GM10248 (cell line): Measurements from ENCODE around the gene ACTN4.
A peak's percentile ranks its signal among the peaks of the same experiment; 100 is the strongest.

ENCODE experiments used
- CTCF ChIA-PET: fragments of 300-600 bp; sonication (Branson Sonifier 250); formaldehyde crosslinking; extraction: SDS; loops from one replicate; lab custom pipeline; 2021; ENCODE audit warnings: antibody characterized with exemption; lab: Yijun Ruan, JAX
- POLR2A ChIA-PET: fragments of 350-650 bp; sonication (Branson Sonifier 250); formaldehyde crosslinking; extraction: SDS; loops from one replicate; lab custom pipeline; 2020; ENCODE audit warnings: antibody characterized with exemption; lab: Yijun Ruan, JAX
- DNase-seq: peaks from one replicate; pipeline ENCODE4 v3.0.0; 2012; ENCODE audit errors: extremely low spot score
- TF ChIP-seq, protein P1 (sequence below): IDR thresholded peaks from 2 replicates; pipeline ENCODE4 v1.5.1; 2012; ENCODE audit warnings: mild to moderate bottlenecking, low read depth; ENCODE audit errors: extremely low read depth, missing control alignments, control extremely low read depth

ACTN4 gene

DNA sequence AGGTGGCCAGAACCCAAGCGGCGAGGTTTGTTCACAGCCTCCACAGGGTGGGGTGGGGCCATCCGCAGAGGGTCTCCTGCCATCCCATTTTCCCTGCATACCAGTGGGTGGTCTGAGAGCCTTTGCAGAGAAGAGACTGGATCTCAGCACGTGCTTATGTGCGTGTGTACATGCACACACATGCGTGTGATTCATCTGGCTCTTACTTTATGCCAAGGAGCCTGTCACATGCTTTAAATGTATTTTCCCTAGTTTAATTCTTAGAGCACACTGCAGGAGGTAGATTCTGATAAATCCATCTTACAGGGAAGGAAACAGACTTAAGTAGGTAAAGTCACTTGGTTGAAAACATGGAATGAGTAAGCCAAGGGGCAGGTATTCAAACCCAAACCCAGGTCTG lies 49.7 kb downstream of the ACTN4 start:
- POLR2A ChIA-PET: no interaction called here
- CTCF ChIA-PET: no interaction called here
- DNase-seq: no peak
- TF ChIP-seq, protein P1, sequence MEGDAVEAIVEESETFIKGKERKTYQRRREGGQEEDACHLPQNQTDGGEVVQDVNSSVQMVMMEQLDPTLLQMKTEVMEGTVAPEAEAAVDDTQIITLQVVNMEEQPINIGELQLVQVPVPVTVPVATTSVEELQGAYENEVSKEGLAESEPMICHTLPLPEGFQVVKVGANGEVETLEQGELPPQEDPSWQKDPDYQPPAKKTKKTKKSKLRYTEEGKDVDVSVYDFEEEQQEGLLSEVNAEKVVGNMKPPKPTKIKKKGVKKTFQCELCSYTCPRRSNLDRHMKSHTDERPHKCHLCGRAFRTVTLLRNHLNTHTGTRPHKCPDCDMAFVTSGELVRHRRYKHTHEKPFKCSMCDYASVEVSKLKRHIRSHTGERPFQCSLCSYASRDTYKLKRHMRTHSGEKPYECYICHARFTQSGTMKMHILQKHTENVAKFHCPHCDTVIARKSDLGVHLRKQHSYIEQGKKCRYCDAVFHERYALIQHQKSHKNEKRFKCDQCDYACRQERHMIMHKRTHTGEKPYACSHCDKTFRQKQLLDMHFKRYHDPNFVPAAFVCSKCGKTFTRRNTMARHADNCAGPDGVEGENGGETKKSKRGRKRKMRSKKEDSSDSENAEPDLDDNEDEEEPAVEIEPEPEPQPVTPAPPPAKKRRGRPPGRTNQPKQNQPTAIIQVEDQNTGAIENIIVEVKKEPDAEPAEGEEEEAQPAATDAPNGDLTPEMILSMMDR: no peak

DNA sequence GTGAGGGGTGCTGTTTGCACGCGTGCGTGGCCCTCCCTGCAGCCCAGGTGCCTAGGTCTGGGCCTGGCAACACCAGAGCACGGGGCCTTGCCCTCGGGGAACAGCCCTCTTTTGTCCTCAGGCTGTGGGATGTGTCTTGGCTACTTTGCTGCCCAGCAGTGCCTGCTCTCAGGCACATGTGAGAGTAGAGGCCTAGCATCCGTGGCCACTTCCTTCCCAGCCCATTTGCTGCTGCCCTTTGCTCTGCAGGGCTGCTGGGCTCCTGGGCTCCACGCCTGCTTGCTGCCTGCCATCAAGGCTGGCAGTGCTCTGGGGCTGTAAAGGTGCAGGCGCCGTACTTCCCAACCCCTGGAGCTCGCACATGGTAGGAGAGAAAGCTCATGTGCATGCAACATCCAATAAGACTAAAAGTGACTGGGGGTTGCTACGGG lies 50.2 kb downstream of the ACTN4 start:
- CTCF ChIA-PET: no interaction called here
- DNase-seq: no peak
- POLR2A ChIA-PET: no interaction called here
- TF ChIP-seq, protein P1: no peak

DNA sequence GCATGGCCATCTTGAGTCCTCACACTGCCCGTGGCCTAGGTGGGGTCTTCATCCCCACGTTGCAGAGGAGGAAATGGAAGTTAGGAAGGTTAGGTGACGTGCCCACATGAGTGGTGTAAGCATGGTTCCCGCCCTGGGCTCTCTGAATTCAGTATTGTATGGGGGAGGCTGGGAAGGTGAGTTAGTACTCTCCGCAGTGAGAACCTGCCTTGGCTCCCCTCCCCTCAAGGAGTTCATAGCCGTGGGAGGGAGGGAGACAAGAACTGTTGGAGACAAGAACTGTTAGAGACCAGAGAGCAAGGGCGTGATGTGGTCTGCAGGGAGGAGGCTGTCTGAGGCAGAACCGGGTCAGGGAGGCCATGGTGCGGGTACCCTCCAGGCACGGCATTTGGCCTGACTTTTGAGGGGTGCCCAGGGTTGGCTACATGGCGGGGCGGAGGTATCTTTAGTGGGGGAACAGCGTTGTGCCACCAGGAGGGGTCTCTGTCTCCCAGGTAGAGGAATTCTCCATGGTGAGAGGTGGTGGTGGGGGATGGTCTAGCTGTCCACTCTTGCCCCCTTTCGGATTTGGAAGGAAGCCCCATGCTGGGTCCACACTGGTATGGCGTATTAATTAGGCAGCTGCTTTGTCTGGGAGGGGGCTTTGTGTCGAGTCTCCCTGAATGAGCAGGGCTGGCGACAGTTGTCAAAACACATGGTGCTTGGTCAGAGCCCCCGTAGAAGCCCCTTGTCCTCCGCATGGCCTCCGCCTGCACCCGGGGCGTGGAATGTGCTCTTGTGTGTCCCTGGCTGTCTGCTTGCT lies 51.0 kb downstream of the ACTN4 start:
- CTCF ChIA-PET: interaction anchor here (0.9 kb wide), 1 partner anchor 9 kb away, joined by 3 read pairs; no protein-coding TSS in a partner anchor
- no peak for DNase-seq
- TF ChIP-seq, protein P1: no peak
- POLR2A ChIA-PET: interaction anchor here (0.5 kb wide), 1 partner anchor 115 kb away, joined by 7 read pairs; no protein-coding TSS in a partner anchor

DNA sequence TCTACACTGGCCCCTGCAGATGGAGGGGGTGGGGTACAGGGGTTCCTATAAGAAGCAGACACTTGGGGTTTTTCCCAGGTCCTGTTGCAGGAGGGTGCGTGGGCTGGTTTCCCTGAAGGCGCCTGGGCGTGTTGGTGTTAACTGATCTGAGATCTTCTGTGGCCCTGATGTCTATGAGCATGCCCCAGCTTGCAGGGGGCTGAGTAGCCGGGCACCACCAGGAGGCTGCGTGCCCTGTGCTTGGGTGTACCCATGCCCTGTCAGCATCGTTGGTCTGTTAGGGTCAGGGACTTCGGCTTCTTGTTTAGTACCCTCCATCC lies 51.5 kb downstream of the ACTN4 start:
- ChIA-PET CTCF (interaction anchor here (0.9 kb wide), 1 partner anchor 9 kb away, joined by 3 read pairs; no protein-coding TSS in a partner anchor), POLR2A (interaction anchor here (0.5 kb wide), 1 partner anchor 115 kb away, joined by 7 read pairs; no protein-coding TSS in a partner anchor)
- TF ChIP-seq, protein P1: no peak
- peak; percentile 63 for DNase-seq

DNA sequence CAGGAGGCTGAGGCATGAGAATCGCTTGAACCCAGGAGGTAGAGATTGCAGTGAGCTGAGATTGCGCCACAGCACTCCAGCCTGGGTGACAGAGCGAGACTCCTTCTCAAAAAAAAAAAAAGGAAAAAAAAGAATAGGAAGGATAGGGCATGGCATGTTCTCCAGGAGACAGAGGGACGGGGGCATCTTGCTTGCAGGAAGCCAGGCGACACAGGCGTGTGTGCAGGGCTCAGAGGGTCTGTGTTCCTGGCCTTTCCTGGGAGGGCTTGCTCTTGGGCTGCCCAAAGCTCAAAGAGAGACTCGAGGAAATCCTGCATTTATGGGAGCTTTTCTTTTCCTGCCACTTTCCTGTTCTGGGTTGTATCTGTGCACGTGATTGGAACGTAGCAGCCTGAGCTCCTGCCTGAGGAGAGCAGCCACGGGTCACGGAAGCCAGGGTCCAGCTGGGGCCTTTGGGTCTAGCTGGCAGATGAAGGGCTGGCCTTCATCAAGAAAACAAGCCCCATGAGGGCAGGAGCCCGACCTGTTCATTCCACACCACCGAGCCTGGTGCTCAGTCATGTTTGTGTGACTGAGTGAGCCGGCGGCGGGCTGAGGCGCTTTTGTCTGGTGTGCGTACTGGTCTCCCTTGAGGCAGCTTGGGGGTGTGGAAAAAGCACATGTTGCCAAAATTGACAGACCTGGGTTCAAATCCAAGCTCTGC lies 52.3 kb downstream of the ACTN4 start:
- DNase-seq: no peak
- TF ChIP-seq, protein P1: no peak
- POLR2A ChIA-PET: no interaction called here
- CTCF ChIA-PET: interaction anchor here (1.3 to 1.5 kb wide), 3 partner anchors 65 to 188 kb away, joined by 3 to 4 read pairs (median 3); no protein-coding TSS in a partner anchor

DNA sequence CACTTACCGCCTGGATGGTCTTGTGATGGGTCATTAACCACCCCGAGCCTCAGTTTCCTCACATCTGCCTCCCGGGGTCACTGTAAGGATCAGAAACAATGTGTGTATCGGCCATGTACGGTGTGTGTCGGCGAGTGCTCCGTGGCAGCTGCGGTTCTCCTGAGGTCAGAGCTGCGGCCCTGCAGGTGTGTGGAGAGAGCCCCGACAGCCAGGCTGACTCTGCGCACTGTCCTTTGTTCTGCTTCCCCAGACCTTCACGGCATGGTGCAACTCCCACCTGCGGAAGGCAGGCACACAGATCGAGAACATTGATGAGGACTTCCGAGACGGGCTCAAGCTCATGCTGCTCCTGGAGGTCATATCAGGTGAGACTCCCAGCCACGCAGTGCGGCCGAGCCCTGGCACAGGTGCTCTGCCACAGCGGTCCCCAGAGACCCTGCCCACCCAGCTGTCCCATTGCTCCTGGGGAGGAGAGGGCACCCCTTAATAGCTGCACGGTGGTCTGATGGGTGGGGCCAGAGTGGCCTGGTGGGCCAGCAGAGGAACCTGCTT lies 53.0 kb downstream of the ACTN4 start:
- DNase-seq: no peak
- ChIA-PET CTCF (interaction anchor here (1.3 to 1.5 kb wide), 3 partner anchors 66 to 187 kb away, joined by 3 to 4 read pairs (median 3); no protein-coding TSS in a partner anchor), POLR2A (no interaction called here)
- TF ChIP-seq, protein P1: no peak
